ENCODE data around the gene PRKRIP1. TPM values are rescaled to one million over a fixed set of nuclear protein-coding genes. Genes with fewer than 3 reads are reported as not detected.

The PRKRIP1 gene
- total and polyA plus RNA-seq, 2 experiments from 2014 or later = 25.5 to 29.1 TPM

DNA sequence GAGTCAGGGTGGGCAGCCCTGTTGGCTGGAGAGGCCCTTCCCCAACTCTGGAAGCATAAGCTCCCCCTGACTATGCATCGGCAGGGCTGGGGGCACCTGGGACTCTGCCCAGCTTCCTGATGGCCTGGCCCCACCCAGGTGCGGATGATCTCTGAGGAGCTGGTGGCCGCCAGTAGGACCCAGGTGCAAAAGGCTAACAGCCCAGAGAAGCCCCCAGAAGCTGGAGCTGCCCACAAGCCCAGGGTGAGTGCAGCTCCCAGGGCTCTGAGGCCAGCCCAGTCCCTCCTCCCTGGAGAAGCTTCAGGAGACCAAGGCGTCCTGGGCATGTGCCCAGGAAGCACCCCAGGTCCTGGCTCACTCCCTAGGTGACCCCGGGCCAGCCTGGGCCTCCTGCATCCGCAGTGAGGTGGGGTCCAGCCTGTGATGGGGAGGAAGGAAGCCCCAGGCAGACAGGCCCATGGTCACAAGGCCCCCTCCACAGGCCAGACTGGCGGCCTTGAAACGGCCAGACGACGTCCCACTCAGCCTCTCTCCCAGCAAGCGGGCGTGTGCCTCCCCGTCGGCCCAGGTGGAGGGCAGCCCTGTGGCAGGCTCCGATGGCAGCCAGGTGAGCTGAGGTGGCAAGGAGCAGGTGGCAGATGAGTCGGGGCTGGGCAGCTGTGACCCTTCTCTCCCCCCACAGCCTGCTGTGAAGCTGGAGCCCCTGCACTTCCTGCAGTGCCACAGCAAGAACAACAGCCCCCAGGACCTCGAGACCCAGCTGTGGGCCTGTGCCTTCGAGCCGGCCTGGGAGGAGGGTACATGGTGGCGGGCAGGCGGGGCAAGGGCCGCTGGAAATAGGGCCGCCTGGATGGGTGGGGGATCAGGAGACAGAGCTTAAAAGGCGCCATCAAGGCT, 71.7 kb downstream of the PRKRIP1 start (continued):
- TF ChIP-seq, protein P1, sequence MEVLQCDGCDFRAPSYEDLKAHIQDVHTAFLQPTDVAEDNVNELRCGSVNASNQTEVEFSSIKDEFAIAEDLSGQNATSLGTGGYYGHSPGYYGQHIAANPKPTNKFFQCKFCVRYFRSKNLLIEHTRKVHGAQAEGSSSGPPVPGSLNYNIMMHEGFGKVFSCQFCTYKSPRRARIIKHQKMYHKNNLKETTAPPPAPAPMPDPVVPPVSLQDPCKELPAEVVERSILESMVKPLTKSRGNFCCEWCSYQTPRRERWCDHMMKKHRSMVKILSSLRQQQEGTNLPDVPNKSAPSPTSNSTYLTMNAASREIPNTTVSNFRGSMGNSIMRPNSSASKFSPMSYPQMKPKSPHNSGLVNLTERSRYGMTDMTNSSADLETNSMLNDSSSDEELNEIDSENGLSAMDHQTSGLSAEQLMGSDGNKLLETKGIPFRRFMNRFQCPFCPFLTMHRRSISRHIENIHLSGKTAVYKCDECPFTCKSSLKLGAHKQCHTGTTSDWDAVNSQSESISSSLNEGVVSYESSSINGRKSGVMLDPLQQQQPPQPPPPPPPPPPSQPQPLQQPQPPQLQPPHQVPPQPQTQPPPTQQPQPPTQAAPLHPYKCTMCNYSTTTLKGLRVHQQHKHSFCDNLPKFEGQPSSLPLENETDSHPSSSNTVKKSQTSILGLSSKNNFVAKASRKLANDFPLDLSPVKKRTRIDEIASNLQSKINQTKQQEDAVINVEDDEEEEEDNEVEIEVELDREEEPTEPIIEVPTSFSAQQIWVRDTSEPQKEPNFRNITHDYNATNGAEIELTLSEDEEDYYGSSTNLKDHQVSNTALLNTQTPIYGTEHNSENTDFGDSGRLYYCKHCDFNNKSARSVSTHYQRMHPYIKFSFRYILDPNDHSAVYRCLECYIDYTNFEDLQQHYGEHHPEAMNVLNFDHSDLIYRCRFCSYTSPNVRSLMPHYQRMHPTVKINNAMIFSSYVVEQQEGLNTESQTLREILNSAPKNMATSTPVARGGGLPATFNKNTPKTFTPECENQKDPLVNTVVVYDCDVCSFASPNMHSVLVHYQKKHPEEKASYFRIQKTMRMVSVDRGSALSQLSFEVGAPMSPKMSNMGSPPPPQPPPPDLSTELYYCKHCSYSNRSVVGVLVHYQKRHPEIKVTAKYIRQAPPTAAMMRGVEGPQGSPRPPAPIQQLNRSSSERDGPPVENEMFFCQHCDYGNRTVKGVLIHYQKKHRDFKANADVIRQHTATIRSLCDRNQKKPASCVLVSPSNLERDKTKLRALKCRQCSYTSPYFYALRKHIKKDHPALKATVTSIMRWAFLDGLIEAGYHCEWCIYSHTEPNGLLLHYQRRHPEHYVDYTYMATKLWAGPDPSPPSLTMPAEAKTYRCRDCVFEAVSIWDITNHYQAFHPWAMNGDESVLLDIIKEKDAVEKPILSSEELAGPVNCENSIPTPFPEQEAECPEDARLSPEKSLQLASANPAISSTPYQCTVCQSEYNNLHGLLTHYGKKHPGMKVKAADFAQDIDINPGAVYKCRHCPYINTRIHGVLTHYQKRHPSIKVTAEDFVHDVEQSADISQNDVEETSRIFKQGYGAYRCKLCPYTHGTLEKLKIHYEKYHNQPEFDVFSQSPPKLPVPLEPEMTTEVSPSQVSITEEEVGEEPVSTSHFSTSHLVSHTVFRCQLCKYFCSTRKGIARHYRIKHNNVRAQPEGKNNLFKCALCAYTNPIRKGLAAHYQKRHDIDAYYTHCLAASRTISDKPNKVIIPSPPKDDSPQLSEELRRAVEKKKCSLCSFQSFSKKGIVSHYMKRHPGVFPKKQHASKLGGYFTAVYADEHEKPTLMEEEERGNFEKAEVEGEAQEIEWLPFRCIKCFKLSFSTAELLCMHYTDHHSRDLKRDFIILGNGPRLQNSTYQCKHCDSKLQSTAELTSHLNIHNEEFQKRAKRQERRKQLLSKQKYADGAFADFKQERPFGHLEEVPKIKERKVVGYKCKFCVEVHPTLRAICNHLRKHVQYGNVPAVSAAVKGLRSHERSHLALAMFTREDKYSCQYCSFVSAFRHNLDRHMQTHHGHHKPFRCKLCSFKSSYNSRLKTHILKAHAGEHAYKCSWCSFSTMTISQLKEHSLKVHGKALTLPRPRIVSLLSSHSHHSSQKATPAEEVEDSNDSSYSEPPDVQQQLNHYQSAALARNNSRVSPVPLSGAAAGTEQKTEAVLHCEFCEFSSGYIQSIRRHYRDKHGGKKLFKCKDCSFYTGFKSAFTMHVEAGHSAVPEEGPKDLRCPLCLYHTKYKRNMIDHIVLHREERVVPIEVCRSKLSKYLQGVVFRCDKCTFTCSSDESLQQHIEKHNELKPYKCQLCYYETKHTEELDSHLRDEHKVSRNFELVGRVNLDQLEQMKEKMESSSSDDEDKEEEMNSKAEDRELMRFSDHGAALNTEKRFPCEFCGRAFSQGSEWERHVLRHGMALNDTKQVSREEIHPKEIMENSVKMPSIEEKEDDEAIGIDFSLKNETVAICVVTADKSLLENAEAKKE (CRISPR knock-in tag; IDR thresholded peaks at IDR 0.05) = no peak
- no peak for TF ChIP-seq ZNF114 (CRISPR knock-in tag; IDR thresholded peaks at IDR 0.05)
- no peak for TF ChIP-seq POLR2AphosphoS5 (IDR thresholded peaks at IDR 0.05; ENCODE audit: low read depth)
- no peak for TF ChIP-seq NANOG (IDR thresholded peaks at IDR 0.05; ENCODE audit: borderline replicate concordance)
- TF ChIP-seq, protein P2, sequence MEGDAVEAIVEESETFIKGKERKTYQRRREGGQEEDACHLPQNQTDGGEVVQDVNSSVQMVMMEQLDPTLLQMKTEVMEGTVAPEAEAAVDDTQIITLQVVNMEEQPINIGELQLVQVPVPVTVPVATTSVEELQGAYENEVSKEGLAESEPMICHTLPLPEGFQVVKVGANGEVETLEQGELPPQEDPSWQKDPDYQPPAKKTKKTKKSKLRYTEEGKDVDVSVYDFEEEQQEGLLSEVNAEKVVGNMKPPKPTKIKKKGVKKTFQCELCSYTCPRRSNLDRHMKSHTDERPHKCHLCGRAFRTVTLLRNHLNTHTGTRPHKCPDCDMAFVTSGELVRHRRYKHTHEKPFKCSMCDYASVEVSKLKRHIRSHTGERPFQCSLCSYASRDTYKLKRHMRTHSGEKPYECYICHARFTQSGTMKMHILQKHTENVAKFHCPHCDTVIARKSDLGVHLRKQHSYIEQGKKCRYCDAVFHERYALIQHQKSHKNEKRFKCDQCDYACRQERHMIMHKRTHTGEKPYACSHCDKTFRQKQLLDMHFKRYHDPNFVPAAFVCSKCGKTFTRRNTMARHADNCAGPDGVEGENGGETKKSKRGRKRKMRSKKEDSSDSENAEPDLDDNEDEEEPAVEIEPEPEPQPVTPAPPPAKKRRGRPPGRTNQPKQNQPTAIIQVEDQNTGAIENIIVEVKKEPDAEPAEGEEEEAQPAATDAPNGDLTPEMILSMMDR (conservative IDR thresholded peaks at IDR 0.05; ENCODE audit: low read depth in 2 of 2) = no peak
- TF ChIP-seq, protein P3, sequence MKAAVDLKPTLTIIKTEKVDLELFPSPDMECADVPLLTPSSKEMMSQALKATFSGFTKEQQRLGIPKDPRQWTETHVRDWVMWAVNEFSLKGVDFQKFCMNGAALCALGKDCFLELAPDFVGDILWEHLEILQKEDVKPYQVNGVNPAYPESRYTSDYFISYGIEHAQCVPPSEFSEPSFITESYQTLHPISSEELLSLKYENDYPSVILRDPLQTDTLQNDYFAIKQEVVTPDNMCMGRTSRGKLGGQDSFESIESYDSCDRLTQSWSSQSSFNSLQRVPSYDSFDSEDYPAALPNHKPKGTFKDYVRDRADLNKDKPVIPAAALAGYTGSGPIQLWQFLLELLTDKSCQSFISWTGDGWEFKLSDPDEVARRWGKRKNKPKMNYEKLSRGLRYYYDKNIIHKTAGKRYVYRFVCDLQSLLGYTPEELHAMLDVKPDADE (IDR thresholded peaks at IDR 0.05) = no peak
- TF ChIP-seq CREB1 (CRISPR knock-in tag; IDR thresholded peaks at IDR 0.05; ENCODE audit: low read depth) = no peak
- no peak for TF ChIP-seq EZH2 (IDR thresholded peaks at IDR 0.05; ENCODE audit: low read depth, unreplicated experiment)
- no peak for TF ChIP-seq EZH2phosphoT487 (IDR thresholded peaks at IDR 0.05; ENCODE audit: unreplicated experiment)

All from GM23338 (cell line).